ENCODE results near the gene DDX10.

DNA sequence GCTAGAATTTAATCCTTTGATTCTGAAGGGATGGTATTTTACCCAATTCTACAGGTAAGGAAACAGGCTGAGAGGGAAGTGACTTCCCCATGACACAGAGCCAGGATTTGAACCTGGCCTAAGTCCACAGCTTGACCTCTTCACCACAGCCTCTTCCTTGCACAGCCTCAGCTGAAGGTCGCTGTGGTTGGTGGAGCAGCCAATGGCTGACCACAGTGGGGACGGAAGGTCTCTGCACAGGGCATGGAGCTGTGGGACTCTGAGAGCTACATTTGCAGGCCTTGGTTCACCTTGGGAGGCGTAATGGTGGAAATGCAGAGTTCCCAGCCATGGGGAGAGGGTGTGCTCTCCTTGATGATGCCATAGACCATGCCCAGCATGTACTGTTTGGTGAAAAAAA, 295.0 kb downstream of the DDX10 start:
- TF ChIP-seq POLR2A (IDR thresholded peaks at IDR 0.05; ENCODE audit: low read length) (no peak), GATA1 (IDR thresholded peaks at IDR 0.05; ENCODE audit: low read depth, low read length) (no peak)

Measured in erythroblast (primary cell).